Measurements from ENCODE around the gene TEDC1.

Gene TEDC1

DNA sequence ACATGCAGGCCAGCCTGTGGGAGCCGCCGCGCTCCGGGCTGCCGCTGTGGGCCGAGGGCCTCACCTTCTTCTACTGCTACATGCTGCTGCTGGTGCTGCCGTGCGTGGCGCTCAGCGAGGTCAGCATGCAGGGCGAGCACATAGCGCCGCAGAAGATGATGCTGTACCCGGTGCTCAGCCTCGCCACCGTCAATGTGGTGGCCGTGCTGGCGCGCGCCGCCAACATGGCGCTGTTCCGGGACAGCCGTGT lies 38.2 kb downstream of the TEDC1 start:
- H3K36me3 Mint-ChIP-seq, result no peaks in the 10 kb centered on the region
- H3K27me3 Mint-ChIP-seq, result peaks cover 24% of the 10 kb centered on the region
- no peak for ATAC-seq
- H3K4me1 Mint-ChIP-seq, result peaks cover 55% of the 10 kb centered on the region
- H3K4me3 Mint-ChIP-seq, result peak overlapping the region; percentile 78
- peak overlapping the region; percentile 77 for H3K27ac Mint-ChIP-seq
- H3K9me3 Mint-ChIP-seq, result no peaks in the 10 kb centered on the region

DNA sequence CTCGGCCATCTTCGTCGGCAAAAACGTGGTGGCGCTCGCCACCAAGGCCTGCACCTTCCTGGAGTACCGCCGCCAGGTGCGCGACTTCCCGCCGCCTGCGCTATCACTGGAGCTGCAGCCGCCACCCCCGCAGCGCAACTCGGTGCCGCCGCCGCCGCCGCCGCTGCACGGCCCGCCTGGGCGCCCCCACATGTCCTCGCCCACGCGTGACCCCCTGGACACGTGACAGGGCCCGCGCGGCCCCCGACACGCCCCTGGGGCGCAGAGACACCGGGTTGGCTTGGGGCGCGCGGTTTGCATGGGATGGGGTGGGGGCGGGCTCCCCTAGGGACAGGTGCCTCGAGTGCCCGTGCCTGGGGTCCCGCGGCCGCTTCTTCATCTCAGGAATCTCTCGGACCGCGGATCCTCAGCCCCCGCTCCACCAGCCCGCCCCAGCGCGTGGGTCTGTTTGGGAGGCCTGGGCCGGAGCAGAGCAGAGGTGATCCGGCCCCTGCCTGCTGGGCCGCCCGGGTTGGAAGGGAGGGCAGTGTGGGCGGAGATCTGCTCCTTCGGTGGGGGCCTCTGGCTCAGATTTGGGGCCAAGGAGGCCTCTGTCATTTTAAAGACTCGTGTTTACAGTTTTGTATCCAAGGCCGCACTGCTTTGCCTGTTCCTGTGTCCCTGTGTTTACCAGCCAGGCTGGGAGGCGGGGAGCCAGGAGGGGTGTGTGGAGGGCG lies 38.7 kb downstream of the TEDC1 start:
- no peak for ATAC-seq
- no peaks in the 10 kb centered on the region for H3K9me3 Mint-ChIP-seq
- H3K4me1 Mint-ChIP-seq, result peaks cover 55% of the 10 kb centered on the region
- no peaks in the 10 kb centered on the region for H3K36me3 Mint-ChIP-seq
- H3K27ac Mint-ChIP-seq, result peak overlapping the region; percentile 77
- H3K27me3 Mint-ChIP-seq, result peaks cover 24% of the 10 kb centered on the region
- peak overlapping the region; percentile 78 for H3K4me3 Mint-ChIP-seq

- ATAC-seq, result no peak
- Mint-ChIP-seq H3K4me3 (peak overlapping the region; percentile 78), H3K36me3 (no peaks in the 10 kb centered on the region), H3K27me3 (peaks cover 21% of the 10 kb centered on the region), H3K9me3 (no peaks in the 10 kb centered on the region), H3K4me1 (peaks cover 55% of the 10 kb centered on the region), H3K27ac (peak overlapping the region; percentile 48)
These were observed 39.4 kb downstream of the TEDC1 start for GRCh38 chr14:105530285-105531087.

- H3K4me1 Mint-ChIP-seq, result peaks cover 55% of the 10 kb centered on the region
- H3K27ac Mint-ChIP-seq, result peak overlapping the region; percentile 72
- no peaks in the 10 kb centered on the region for H3K36me3 Mint-ChIP-seq
- peaks cover 19% of the 10 kb centered on the region for H3K27me3 Mint-ChIP-seq
- peak overlapping the region; percentile 78 for H3K4me3 Mint-ChIP-seq
- H3K9me3 Mint-ChIP-seq, result no peaks in the 10 kb centered on the region
- ATAC-seq, result no peak
These were observed 40.2 kb downstream of the TEDC1 start for GRCh38 chr14:105531088-105531893.

DNA sequence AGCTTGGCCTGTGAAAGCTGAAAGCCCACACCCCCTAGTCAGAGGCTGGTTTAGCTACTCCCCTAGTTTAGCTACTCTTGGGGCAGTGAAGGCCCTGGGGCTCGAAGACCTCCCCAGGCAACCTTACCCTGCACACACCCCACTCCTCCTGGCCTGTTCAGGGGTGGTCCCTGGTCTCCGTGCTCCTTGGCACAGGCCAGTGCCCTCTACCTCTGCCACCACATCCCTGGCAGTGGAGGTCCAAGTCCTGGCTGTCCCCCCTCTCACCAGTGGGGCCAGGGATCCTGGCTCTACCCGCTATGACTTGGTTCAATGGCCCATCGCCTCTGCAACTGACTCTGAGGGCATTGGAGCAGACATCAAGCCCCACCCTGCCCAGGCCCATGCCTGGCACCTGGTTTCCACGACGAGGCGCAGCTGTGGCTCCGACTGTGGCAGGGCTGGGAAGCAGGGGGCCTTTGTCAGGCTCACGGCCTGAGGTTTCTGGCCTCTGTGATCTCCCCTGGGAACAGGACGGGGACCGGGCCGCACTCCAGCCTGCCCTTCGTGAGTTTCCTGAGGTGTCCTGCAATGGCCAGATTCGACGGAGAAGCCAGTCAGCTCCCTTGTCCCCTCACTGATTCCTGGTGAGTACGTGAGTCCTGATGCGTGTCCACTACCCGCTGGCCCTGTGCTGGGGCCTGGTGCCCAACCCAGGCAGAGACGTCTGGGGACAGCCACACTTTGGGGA lies 41.0 kb downstream of the TEDC1 start:
- Mint-ChIP-seq H3K4me3 (peak overlapping the region; percentile 19), H3K4me1 (peaks cover 51% of the 10 kb centered on the region), H3K27ac (peak overlapping the region; percentile 72), H3K9me3 (no peaks in the 10 kb centered on the region), H3K27me3 (peaks cover 22% of the 10 kb centered on the region), H3K36me3 (no peaks in the 10 kb centered on the region)
- ATAC-seq, result peak; percentile 37

GRCh38 chr14:105532735-105533141 lies 41.7 kb downstream of the TEDC1 start:
- peaks cover 16% of the 10 kb centered on the region for H3K27me3 Mint-ChIP-seq
- H3K9me3 Mint-ChIP-seq, result no peaks in the 10 kb centered on the region
- H3K27ac Mint-ChIP-seq, result peak overlapping the region; percentile 72
- H3K4me1 Mint-ChIP-seq, result peaks cover 45% of the 10 kb centered on the region
- peak overlapping the region; percentile 19 for H3K4me3 Mint-ChIP-seq
- ATAC-seq, result peak; percentile 84
- H3K36me3 Mint-ChIP-seq, result no peaks in the 10 kb centered on the region

DNA sequence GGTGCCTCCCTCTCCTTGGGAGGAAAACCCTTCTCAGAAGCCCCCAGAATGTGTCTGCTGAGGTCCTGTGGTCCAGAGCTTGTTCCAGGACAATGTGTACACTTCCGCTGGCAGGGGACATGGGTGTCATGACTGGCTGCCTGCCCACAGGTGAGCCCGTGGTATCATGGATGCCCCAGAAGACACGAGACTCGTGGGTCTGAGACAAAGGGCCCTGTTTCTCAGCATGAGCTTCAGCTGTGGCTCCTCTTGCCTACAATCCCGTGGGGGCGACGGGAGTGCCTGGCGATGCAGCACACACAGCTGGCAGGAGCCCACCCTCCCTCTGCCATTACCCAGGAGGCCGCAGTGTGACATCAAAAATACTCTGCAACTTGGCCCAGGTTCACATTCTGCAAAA lies 42.3 kb downstream of the TEDC1 start:
- no peaks in the 10 kb centered on the region for H3K36me3 Mint-ChIP-seq
- peaks cover 16% of the 10 kb centered on the region for H3K27me3 Mint-ChIP-seq
- ATAC-seq, result no peak
- no peaks in the 10 kb centered on the region for H3K9me3 Mint-ChIP-seq
- no peak overlapping the region for H3K27ac Mint-ChIP-seq
- no peak overlapping the region for H3K4me3 Mint-ChIP-seq
- H3K4me1 Mint-ChIP-seq, result peaks cover 47% of the 10 kb centered on the region

- H3K27ac Mint-ChIP-seq, result no peak overlapping the region
- no peaks in the 10 kb centered on the region for H3K36me3 Mint-ChIP-seq
- no peaks in the 10 kb centered on the region for H3K9me3 Mint-ChIP-seq
- peaks cover 21% of the 10 kb centered on the region for H3K27me3 Mint-ChIP-seq
- no peak for ATAC-seq
- no peak overlapping the region for H3K4me3 Mint-ChIP-seq
- peaks cover 46% of the 10 kb centered on the region for H3K4me1 Mint-ChIP-seq
These were observed 42.9 kb downstream of the TEDC1 start for GRCh38 chr14:105533811-105534498.

GRCh38 chr14:105534586-105534985 lies 43.5 kb downstream of the TEDC1 start:
- Mint-ChIP-seq H3K4me1 (peaks cover 42% of the 10 kb centered on the region), H3K4me3 (no peak overlapping the region), H3K36me3 (no peaks in the 10 kb centered on the region), H3K9me3 (no peaks in the 10 kb centered on the region), H3K27ac (no peak overlapping the region), H3K27me3 (peaks cover 24% of the 10 kb centered on the region)
- no peak for ATAC-seq

DNA sequence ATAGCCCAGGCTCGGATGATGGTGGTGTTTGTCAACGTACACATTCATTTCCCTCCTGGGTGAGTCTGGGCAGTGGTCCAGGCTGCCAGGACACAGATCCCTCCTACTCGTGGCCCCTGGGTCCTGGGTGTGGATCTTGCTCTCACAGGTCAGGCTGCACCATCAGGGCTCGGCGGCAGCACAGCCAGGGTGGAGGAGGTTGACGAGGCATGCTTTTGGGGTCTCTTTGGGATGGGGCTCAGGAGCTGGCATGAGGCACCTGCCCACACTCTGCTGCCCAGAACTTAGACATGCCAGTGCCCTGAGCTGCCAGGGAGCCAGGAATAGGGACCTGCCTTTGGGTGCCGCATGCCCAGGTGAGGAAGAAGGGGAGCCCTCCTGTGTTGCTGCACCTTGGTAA lies 45.0 kb downstream of the TEDC1 start:
- Mint-ChIP-seq H3K36me3 (no peaks in the 10 kb centered on the region), H3K4me3 (no peak overlapping the region), H3K27ac (no peak overlapping the region), H3K9me3 (no peaks in the 10 kb centered on the region), H3K4me1 (peaks cover 30% of the 10 kb centered on the region), H3K27me3 (peaks cover 28% of the 10 kb centered on the region)
- ATAC-seq, result no peak

DNA sequence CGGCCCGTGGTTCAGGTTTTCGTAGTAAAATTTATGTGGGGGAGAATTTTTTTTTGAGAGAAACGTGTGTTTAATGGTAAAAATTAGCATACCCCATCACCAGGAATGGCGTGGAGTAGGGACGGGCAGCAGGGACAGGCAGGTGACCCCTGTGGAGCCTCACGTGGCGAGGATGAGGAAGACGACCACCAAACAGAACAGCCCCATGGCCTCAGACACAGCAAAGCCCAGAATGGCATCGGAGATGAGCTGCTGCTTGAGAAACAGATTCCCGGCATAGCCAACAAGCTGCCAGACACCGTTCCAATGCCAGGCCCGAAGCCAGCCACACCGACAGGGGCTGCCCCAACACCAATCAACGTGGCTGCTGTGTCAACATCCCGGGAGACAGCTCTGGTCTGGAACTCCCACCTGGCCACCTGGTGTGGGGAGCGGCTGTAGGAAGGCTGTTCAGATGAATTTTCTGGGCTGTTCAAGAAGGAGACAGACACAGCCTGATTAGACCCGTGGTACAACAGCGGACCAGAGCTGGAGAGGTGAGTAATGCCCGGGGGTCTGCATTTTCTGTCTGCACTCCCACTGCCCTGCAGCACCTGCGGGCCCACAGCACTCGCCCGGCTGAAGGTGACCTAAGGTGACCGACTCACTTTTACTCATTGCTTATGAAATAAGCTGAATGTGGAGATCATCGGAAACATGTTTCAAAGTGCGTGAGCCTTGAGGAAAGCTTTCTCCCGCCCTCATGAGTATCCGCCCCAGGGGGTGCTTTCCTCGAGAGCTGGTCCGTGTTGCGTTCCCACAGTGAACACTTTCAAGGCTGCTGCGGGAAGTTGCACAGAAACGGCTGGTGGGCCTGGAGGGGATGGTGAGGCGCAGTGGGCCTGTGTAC lies 45.9 kb downstream of the TEDC1 start:
- Mint-ChIP-seq H3K4me1 (peaks cover 22% of the 10 kb centered on the region), H3K4me3 (no peak overlapping the region), H3K27ac (no peak overlapping the region), H3K27me3 (peaks cover 37% of the 10 kb centered on the region), H3K9me3 (no peaks in the 10 kb centered on the region), H3K36me3 (peaks cover 5% of the 10 kb centered on the region)
- ATAC-seq, result no peak

- Mint-ChIP-seq H3K4me3 (no peak overlapping the region), H3K4me1 (peaks cover 13% of the 10 kb centered on the region), H3K27me3 (peaks cover 40% of the 10 kb centered on the region), H3K36me3 (peaks cover 6% of the 10 kb centered on the region), H3K9me3 (peaks cover 4% of the 10 kb centered on the region), H3K27ac (no peak overlapping the region)
- ATAC-seq, result peak; percentile 79
These were observed 46.8 kb downstream of the TEDC1 start for GRCh38 chr14:105537580-105538474.

DNA sequence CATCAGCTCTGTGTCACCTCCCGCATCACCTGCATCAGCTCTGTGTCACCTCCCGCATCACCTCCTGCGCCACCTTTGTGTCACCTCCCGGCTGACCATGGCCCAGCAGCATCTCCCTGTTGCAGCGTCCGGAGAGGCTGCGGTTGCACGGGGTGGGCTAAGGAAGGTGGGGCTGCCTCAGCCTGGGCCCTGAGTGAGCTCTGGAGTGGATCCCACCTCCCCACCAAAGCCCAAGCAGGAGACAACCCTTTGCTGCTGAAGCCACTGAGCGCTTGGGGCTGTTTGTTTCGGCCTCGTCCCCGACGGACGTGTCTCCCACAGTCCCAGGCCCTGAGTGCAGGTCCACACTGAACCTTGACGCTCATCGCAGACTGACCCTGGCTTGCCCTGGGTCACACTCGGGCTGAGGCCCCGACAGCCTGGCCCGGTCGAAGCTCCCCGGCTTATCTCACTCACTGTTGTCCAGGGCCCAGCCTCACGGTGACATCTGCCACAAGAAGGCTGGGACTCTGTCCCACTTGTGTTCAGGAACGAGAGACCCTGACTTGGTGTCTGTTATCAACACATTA lies 47.5 kb downstream of the TEDC1 start:
- Mint-ChIP-seq H3K27ac (no peak overlapping the region), H3K4me3 (no peak overlapping the region), H3K4me1 (peaks cover 7% of the 10 kb centered on the region), H3K36me3 (peaks cover 12% of the 10 kb centered on the region), H3K27me3 (peaks cover 40% of the 10 kb centered on the region), H3K9me3 (peaks cover 10% of the 10 kb centered on the region)
- ATAC-seq, result no peak

Measured in stimulated activated memory B cell treated with anti-CD40 and anti-IgM and Interleukin-4, amounts not matched to agents 10 μg/mL and 1 μg/mL and 100 μg/mL, for 72 hours (primary cell).